Pons (tissue), 1 donor: ENCODE results near the gene ZAR1.

Experiments used
- DNase-seq: peaks from one replicate; pipeline ENCODE4 v3.0.0-alpha.2; 2016; ENCODE audit warnings: low spot score

The ZAR1 gene

GRCh38 chr4:48490680-48491513, 845 bp downstream of the ZAR1 start:
- no peak for DNase-seq

GRCh38 chr4:48491514-48492176, 1.6 kb downstream of the ZAR1 start:
- DNase-seq: no peak

GRCh38 chr4:48493452-48494100, 3.5 kb downstream of the ZAR1 start:
- no peak for DNase-seq

DNA sequence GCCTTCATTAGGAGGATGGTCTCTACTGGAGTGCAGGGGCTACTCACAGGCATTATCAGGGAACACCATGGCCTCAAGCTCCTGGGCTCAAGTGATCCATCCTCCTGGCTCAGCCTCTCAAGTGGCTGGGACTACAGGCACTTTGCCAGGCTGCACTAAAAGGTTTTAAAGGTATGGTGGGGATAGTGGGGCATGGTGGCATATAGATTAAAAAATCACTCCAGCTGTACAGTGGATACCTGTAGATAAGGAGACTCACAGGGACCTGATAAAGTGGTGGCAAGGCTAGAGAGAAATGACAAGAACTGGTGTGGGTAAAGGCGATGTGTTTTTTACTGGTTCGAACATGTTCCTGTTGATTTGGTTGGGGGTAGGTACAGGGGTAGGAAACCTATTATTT, 5.9 kb downstream of the ZAR1 start:
- no peak for DNase-seq

GRCh38 chr4:48498895-48499294, 8.8 kb downstream of the ZAR1 start:
- no peak for DNase-seq

GRCh38 chr4:48499551-48500066, 9.6 kb downstream of the ZAR1 start:
- DNase-seq: no peak

DNA sequence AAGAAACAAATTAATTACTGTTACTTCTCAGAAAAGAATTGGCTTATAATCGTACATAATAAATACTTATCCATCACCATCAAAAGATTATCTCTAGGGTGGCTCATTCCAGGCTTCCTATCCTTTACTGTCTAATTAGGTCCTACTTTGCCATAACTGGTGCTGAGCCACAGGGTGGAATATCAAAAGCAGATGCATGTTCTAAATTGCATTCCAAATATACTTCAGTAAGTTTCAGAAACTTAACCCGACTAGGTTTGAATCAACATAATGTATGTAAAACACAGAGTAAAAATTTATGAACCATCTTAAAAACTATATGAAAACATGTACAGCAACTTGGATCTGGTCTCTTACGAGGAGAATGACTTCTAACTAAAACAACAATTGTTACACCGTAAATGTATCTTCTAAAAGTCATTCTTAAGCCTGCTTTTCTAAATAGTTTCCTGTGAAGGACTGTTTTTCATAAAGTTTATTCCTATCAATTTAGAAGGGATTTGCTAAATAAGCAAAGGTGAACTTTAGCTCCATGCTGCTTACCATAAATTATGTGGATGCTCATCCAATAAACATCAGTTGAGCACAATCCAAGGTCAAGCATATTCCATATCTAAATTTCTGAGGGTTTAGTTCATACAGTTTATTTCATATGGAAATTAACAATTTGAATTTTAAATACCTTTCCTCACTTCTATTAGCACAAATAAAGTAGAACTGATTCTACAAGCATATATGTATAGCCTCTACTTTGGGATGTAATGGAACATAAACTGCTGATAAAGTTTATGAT, 13.4 kb downstream of the ZAR1 start:
- DNase-seq: no peak

DNA sequence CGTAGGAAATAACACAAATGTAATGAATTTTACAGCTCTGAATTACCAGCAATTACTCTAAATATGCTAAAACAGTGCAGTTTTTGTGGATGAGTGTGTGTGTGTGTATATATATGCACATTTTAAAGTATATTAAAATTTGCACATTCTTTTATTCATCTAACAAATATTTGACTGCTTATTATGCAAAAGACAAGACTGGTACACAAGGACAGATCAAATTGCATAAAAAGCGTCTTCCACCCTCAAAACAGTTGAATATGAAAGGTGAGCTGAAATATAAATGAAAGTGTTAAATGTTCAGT, 13.9 kb downstream of the ZAR1 start:
- DNase-seq: no peak

GRCh38 chr4:48504352-48504751, 14.3 kb downstream of the ZAR1 start:
- DNase-seq: no peak

DNA sequence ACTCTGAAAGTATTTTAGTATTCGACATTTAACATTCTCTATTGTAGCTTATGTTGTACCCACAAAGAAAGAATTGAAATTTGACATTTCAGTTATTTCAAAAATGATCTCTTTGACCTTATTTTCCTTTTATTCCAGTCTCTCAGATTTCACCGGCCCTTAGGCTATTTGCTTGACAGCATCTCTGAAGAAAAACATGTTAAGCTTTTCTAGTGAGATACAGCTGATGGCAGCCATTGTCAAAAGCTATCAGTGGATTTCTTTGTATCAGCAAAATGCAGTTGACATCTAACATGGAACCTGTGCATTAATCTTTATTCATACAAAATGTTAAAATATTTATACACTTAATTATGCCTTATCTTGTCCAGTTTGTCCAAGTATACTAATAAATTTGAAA, 16.7 kb downstream of the ZAR1 start:
- DNase-seq: no peak

DNA sequence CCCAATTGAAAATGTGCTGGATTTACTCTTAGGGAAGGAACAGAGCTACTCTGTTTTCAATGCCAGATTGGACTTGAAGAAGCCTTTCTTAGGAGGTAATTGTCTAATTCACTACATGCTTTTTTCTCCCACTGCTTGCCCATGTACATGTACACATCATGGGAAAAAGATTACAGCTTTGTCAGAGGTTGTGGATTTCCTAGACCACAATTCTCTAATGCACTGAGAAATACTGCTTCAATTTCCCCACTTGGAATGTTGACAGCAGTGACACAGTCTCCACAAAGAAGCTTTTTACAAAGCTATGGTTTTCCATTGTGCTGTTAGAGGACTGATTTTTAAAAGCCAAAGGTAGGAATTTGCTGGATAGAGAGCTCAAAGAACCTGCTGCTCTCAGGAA, 19.5 kb downstream of the ZAR1 start:
- peak; percentile 83 for DNase-seq

DNA sequence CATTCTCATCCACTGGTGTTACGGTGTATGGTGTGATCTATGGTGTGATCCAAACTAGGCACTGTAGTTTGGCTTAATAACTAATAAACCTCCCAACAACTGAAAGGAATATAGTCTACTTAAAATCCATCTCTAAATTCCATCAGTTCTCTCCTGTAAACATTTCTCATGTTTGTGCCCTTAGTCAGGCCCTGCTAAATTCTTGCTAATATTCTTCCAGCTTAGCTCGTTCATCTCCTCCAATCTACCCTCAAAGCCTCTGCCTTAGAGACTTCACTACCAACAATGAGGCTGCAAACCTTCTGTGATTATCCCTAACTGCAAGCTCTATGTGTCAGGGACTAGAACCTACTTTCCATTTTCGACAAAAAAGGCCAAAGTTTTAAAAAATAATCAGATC, 28.1 kb downstream of the ZAR1 start:
- DNase-seq: no peak

DNA sequence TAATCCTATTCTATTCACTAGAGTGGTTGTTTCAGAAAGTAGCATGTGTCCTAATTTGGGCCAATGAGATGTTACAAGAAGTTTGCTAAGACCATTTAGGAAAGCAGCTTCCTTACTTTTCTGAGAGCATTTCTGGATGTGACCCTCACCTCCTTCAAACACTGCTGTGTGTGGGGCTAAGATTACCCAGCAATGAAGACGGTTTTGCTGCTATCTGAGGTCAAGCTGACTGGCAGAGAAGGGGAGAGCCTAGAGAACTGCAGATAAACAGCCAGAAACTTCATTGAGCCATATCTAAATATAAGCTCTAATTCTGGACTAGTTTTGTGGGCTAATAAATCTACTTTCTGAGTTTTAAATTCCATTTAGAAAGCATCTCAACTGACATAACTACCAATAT, 36.4 kb downstream of the ZAR1 start:
- no peak for DNase-seq

DNA sequence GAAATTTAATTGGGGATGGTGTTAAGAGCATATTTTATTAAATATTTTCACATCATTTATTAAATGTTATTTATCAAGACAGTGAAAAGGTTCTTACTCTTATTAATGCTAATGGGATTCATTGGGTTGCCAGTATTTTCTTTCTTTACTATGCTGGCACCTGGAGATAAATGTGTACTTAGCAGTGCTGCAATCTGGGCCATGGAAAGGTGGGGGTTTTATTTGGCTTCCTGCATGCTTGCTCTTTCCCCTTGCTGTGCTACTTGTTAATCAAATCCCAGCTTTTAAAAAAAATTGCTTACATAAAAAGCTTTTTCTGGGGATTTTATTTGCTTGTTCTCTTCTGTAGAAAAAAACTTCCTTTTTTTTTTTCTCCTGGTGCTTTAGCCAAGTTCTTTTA, 48.3 kb downstream of the ZAR1 start:
- DNase-seq: no peak

GRCh38 chr4:48539597-48539996, 49.5 kb downstream of the ZAR1 start:
- DNase-seq: no peak

DNA sequence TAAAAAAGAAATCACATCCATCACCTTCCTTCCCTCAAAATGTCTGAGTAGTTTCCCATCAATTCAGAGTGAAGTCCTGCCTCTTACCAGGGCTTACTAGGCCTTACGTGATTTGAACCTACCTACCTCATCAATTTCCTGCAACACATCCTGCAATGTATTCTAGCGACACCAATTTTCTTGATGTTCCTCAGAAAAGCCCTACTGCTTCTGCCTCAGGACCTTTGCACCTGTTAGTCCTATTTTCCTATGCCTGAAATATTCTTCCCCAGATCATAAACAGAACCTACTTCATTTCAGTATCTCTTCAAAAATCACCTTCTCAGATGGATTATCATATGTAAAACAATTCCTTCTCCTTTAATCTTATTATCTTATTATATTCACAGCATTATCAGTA, 52.8 kb downstream of the ZAR1 start:
- no peak for DNase-seq

- no peak for DNase-seq
Observed at GRCh38 chr4:48543796-48544195, 53.7 kb downstream of the ZAR1 start.
